NCI-H1694 treated with DMSO at 0.1 percent for 48 hours (cell line): ENCODE measurements around the gene NOTCH1.

Experiments used
- DNase-seq: peaks from one replicate; lab custom pipeline; 2025; lab: John Stamatoyannopoulos, UW

The NOTCH1 gene

DNA sequence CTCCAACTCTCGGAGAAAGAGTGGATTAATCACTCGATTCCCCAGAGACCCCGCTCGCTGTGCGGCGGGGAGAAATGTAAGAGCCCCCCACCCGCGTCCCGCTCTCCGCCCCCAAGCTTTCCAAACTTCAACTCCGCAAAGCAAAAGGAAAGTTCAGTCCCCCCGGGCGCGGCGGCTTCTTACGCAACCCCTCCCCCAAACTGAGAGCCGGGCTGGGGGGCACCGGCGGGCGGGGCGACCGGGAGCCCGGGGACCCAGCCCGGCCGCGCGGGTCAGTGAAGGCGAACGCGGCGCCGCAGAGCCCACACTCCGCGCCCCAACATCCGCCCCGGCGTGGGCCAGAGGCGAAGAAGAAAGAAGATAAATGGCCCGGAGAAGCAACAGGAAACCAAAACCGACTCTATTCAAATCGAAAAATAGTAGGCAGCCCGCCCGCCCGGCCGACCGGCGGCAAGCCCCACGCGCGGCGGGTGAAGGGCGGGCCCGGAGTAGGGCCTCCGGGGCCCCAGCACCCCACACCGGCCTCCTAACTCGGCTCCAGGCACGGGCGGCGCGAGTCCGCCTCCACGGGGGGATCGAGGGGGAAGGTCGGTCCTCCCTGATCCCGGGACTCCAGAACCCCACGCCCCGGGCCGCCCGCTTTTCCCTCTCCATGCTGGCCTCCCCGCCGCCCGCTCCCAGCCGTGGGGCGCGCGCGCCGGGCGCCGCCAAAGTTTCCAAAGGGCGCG is 720 bp downstream of the NOTCH1 start:
- DNase-seq, result no peak

DNA sequence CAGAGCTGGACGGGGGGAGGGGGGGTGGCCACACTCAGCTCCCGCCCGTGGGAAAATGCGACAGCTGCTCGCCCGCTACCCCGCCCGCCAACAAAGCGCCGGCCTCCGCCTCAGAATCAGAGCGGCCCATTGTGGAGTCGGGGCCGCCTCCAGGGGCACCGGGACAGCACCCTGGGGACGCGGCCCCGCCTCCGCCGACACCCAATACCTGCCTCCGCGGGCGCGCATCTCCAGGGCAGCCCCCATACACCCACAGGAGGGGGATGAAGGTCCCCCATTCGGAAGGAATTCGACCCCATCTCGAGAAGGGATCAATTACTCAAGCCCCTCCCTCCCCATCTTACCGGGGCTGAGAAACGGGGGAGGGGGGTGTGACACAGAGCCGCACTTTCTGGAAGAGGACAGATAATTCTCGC is 1.3 kb downstream of the NOTCH1 start:
- DNase-seq, result no peak

DNA sequence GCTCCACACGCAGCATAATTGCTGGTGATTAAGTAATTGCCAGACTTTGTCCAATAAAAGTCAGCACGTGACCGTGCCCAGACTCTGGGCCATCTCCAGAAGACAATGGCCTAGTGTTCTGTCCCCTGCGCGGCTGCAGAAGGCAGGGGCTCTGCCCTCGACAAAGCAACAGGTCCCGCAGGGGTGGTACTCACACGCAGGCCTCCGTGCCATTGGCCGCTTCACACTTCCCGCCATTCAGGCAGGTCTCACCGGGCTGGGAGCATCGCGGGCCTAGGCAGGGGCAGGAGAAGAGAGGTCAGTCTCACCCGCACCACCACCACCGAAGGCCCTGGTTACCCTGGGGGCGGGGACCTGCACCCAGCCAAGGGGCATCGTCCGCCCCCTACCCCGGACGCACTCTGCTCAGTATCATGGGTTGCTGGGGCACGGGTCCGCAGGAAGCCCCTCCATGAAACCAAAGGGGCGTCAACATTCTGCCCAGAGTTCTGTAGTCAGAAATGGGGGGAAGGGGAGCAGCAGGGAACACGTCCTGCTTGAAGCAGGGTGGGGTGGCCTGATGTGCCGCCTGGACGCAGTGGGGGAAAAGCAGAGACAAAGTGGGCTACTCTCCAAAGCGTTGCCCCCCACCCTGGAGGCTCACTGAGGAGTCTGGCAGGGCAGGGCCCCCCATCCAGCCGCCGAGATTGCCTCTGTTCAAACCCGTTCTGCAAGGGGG is 1.9 kb downstream of the NOTCH1 start:
- no peak for DNase-seq

DNA sequence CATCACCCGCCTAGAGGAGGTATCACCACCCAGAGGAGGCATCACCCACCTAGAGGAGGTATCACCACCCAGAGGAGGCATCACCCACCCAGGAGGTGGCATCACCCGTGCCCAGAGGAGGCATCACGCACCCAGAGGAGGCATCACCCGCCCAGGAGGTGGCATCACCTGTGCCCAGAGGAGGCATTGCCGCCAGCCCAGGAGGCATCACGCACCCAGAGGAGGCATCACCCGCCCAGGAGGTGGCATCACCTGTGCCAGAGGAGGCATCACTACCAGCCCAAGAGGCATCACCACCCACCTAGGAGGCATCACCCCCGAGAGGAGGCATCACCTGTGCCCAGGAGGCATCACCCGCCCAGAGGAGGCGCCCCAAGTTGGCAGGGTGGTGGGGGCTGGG is 2.6 kb downstream of the NOTCH1 start:
- no peak for DNase-seq

DNA sequence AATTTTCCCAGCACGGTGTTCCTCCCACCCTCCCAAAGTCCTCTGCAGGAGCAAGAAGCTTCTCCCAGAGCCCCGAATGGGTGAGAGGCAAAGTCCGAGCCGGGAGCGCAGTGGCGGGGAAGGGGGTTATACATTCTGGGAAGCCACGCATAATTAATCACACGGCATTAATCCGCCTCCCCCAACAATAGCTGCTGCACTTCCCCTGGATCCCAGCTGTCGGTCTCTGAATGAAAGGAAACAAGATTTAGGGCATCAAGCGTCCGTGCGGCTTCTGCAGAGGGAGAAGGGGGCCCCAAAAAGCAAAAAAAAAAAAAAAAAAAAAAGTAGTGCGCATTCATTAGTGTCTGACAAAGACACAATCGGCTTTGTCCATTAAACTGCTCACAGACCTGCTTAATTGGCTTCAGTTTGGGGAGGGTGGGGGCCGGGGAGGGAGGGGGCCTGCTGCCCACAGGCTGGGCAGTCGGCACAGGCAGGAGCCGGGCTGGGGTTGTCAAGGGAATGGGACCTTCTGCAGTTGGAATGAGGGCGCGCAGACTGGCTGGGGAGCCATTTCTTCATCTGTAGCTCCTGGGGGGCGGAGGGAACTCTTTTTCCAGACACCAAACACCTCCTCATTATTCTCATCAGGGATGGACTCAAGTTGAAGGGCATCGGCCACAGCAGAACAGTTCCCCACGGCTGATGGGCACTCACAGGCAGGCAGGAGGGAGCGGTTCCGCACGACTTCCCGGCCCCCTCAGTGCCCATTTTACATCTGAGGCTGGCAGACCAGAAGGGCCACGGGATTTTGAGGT is 3.4 kb downstream of the NOTCH1 start:
- DNase-seq, result no peak

DNA sequence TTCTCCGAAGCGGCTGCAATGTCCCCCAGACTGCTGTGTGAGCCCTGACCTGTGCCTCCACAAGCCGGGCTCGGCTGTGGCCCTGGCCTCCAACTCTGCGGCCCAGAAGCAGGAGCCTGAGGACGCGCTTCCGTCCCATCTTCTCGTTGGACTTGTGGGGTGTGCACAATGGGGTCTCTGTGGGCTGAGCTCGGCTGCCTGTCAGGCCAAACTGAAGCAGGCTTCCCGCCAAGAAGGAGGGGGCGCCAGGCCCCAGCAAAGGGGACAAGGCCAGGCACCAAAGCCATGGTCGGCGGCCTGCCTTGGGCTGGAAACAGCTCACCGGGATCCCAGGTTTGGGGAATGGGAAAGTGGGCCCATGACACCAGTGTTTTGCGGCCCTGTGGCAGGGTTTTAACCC is 4.1 kb downstream of the NOTCH1 start:
- no peak for DNase-seq

DNA sequence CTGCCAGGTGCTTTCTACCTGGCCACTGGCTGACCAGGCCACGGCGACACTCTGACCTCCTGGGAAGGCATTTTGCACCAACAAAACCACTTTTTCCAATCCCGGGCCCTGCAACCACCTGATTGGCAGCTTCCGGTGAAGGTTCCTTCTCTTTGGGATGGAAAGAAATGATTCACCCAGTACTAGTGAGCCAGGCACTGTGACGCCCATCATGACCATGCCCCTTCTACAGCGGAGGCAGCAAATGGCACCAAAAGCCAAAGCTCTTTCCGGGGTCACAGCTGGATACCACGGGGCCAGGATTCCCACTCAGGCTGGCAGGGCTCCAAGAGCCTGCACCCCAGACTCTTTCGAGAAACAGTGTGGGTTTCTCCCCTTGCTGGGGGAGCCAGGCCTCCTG is 4.7 kb downstream of the NOTCH1 start:
- DNase-seq, result no peak

DNA sequence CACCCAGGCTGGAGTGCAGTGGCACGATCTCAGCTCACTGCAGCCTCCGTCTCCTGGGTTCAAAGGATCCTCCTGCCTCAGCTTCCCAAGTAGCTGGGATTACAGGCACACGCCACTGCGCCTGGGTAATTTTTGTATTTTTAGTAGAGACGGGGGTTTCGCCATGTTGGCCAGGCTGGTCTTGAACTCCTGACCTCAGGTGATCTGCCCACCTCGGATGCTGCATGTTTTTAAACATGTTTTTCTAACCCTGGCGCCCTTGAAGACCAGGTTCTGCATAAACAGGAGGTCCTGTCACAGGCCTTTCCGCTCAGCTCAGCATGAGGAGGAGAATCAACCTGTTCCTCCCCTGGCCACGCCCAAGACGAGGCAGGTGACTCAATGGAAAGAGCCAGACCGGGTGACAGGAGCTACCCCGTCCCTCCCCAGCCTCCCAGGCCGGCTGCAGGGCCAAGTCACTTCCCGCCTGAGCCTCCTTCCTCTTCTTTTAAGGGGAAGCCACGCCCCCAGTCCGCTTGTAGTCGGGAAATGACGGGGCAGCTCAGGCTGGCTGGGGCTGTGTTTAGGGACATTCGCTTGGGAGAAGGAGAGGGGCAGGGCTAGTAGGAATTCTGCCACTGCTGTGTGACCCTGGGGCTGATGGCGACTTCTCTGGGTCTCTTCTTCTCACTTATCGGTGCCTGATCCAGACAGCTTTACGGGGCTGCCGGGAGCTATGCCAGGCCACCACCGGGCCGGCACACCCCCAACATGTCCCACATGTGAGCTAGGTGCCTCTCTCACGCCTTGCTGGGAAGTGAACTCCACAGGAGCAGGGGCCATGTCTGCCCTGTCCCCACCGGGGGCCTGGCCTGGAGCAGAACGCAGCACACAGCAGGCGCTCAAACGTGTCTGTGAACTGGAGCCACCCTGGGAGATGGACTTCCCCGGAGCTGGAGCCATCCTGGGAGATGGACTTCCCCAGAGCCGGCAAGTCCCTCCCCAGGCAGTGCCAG is 6.1 kb downstream of the NOTCH1 start:
- DNase-seq, result no peak

DNA sequence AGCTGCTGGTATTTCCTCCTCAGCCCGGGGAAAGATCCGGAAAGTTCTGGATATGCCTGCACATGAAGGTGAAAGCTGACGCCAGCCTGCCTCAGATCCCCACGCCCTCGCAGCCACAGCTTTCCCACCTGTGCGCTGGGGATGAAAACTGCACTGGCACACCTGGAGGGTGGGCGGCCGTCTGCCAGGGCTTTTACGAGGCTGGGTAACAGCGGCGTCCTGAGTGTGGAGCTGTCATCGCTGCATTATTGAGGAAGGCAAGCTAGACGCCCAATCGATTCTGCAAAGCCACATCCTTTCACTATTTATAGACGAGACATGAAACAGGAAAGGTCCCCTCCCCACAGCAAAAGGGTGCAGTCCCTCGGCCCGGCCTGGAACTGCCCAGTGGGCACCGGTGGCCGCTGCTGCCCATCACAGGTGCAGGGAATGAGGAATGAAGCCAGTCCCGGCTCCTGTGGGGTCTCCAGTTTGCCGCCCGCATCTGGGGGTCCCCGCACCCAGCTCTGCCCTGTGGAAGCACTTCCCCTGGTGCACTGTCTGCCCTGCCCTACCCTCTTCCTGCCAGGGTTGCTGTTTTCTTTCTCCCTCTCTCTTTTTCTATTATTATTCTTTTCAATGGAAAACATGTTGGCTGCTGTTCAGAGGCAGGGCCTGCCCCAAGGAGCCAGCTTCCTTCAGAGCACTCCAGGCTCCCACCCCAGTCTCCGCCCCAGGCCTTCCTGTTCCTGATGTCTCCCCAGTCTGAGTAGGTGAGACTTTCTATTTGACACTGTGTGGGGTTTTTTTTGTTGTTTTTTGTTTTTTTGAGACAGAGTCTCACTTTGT is 7.0 kb downstream of the NOTCH1 start:
- no peak for DNase-seq

DNA sequence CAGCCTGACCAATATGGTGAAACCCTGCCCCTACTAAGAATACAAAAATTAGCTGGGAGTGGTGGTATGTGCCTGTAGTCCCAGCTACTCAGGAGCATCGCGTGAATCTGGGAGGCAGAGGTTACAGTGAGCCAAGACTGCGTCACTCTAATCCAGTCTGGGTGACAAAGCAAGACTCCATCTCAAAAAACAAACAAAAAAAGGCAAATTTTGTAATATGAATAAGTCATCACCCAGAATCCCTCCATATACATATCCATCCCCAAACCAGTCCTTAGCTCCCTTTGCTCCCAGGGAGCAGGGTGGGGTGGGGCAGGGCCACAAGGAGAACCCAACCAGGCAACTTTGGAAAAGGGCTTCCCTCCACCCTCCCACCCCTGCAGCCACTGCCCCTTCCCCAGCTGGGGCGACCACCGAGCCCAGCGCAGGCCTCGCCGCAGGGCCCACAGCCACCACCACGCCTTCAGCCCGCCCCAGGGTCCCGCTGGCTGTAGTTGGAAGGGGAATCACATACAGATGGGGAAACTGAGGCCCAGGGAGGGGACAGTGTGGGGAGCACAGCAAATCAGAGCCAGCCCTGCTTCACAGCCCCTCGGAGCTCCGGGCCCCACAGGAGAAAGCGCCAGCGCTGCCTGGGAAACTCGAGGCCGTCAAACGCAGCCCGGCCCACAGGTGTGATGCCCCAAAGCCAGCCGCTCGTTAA is 7.8 kb downstream of the NOTCH1 start:
- DNase-seq, result no peak

DNA sequence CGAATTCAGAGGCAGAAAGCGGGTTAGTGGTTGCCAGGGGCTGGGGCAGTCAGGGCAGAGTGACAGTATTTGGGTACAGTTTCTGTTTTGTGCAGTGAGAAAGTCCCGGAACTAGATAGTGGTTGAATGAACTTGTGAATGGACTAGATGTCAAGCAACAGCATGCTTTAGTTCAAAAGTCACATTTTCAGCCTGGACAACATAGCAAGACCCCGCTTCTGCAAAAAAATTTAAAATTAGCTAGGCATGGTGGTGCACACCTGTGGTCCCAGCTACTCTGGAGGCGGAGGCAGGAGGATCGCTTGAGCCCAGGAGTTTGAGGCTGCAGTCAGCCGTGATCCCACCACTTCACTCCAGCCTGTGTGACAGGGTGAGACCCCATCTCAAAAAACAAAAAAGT is 8.4 kb downstream of the NOTCH1 start:
- no peak for DNase-seq

DNA sequence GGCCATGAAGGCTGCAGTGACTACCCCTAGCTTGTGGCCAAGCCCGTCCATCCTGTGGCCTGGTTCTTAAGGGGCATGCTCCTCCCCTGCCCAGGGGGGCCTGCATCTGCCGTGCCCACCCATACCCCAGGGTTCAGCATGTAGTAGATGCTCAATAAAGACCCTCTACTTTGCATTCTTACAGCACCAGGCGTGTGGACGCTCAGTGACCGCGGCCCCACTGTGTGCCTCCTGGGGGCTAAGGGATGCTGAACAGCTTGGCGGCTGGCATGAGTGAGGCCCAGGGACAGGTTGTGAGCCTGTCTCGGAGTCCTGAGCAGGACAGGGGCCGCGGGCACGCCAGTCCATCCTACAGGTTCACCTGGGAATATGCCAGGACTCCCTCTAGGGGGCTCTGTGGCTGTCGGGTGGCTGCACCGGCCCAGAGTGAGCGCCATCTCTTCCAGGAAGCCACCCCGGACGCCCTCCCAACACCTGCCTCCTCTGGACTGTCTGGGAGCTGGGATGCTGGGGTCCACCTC is 9.1 kb downstream of the NOTCH1 start:
- no peak for DNase-seq

DNA sequence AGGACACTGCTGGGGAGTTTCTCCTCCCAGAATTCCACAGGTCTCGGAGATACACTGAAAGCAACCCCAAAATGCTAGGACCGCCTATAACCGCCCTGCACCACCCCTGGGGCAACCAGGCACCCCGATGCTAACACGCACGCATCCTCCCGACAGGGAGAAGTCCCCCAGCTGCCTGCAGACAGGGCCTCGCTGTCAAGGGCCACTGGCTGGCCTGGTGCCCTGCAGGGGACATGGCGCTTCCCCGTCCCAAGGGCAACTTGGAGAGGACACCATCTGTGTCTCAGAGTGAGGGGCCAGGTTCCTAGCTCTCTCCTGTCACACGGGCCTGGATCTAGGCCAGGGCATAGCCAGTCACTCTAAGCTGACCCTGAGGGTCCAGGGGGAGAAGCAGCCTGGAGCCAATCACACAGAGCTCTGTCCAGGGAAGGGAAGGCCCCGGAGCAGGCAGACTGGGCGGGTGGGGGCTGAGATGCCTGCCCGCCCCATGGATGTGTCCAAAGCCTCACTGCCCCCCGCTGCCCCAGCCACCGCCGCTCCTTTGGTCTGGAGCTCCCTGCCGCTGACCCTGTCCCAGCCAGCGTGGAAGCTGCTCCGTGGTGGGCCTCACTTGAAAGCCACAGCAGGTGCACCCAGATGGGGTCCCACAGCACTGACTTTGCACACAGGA is 9.7 kb downstream of the NOTCH1 start:
- DNase-seq, result no peak

DNA sequence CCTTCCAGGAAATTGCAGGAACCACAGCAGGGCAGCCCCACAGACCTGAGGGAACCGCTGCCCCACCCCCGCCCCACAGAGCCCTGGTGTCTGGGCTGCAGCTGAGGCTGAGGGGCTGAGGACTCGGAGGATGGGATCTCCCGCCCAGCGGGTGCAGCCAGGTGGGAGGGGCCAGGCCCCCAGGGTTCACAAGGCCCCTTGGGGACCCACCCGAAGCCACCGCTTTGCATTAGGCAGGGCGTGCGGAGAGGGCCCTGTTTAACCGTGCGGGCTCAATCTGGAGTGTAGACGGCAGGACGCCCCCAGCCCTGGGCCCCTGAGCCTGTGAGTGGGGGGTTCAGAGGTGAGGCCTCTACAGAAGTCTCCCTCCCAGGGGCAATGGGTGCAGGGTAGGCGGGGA is 10.8 kb downstream of the NOTCH1 start:
- DNase-seq, result no peak

DNA sequence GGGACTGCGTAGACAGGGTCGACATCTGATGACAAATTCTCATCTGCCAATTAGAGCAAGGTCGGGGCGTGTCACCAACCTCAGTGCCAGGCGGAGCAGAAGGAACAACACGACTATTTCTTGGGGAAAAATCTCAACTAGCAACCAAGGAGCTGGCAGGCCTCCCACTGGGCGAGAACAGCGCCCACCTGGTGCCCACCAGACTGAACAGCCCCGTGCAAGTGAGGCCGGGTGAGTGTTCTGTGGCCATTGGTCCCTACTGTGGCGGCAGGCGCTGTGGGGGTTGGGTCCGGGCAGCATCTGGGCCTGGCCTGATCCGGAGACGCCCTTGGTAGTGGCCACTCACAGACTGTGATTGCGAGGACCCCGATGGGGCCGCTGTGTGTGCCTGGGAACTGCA is 11.5 kb downstream of the NOTCH1 start:
- no peak for DNase-seq

DNA sequence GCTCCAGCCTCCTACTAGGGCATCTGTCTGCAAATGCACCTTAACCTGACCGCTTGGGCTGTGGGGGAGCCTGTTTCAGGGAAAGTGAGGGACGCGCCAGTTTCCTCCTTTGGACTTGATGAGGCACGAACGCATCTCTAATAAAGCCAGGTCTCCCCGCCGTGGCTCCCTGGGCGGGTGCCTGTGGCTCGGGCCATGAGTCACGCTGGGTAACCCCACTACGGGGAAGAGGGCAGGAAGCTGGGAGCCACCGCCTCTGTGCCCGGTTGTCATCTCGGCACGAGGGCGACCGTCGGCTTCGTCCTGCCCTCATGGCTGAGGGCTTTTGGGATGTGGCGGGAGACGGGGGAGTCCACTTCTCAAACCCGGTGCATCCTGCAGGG is 12.1 kb downstream of the NOTCH1 start:
- DNase-seq, result no peak

DNA sequence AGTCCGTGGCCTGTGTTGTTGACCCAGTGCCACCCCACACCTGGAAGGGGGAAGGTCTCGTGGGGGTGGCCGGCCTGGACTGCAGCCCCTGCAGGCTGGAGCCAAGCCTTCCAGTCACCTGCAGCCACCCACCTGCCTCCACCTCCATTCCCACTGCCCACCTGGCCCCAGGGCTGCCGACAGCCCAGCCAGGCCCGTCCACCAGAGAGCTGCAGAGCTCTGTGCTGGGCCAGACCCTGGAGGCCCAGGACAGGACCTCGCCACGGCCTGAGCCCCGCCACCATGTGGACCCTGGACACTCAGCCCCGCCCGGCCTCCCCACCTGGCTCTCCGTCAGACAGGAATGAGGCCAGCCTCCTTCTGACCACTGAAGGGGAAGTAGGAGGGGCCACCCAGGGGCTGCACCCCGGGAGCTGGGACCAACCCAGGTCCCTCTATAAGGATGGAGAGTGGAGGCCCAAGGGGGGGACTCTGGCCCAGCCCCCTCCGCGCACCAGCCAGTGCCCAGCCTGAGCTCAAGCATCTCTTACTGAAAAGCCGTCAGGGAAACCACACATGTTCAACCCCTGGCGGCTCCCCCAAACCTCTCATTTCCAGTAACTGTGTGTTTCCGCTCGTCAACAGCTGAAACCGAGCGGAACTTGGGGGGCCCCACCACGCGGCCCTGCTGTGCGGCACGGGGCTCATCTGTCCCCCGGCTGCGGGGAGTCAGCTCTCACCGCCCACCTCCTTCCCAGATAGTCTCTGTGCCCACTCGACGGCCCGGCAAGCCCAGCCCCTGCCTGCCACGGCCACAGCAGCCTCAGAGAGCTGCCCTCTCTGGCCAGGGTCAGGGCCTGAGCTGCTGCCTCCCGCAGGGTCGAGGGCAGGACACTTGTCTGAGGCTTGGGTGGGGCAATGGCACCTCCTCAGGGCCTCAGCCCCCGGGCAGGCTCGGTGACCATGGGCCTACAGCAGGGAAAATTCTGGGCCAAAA is 12.8 kb downstream of the NOTCH1 start:
- no peak for DNase-seq
